Measurements from ENCODE around the gene ZNF785.

DNA sequence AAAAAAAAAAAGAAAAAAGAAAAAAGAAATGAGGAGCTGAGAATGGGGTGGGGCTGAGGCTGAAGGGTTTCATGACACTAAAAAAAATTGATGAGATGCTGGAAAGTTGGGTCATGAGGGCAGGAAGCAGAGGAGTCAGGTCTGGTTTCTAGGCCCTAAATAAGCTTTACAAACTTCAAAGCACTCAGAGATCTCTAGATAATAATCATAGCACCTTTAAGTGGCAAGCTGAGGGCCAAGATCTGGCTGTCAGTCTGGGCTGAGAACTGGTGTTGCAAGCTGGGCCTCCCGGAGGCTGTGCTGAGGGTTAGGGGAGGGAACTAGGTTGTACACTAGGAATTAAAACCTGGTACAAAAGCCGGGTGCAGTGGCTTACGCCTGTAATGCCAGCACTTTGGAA is 33.7 kb downstream of the ZNF785 start:
- TF ChIP-seq EZH2 (IDR thresholded peaks at IDR 0.05) (no peak), POLR2AphosphoS5 (IDR thresholded peaks at IDR 0.05; ENCODE audit: borderline replicate concordance, low read depth, low read length) (no peak), FOXP2 (optimal IDR thresholded peaks at IDR 0.05; ENCODE audit: control extremely low read depth, extremely low read length, insufficient read depth) (no peak)

Measured in SK-N-MC (cell line).